Measurements from ENCODE around the gene ZNF331.

The ZNF331 gene

DNA sequence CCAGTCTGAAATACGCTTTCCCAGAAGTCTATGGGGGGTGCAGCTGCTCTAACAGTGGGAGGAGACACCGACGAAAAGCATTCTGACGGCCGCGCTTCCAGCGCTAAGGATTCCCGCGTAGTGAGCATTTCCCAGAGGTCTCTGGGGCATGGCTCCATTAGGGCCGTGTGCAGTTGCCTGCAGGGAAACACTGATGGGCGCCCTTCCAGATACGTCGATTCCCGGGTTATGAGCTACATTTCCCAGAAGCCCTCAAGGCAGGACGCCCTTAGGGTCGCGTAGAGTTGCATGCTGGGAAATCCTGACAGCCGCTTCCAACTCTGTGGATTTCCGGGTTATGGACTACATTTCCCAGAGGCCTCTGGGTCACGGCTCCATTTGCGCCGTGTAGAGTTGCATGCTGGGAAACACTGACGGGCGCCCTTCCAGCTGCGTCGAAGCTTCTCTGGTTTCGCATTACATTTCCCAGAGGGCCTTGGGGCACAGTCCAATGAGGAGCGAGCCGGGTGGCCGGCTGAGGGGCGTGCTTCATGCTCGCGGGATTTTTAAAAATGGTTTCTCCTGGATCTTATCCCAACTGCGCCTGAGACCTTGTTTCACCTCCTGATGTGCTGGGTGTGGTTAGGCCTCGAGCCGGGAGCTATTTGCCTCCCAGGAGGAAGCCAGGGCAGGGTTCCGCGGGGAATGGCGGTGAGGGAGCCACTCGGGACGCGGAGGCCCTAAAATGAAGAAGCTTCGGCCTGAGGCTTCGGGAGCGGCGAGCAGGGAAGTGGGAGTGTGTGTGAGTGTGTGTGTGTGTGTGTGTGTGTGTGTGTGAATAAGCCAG is 17.2 kb upstream of the ZNF331 start:
- DNase-seq, result peak; percentile 96 to 97 (median 96)

- DNase-seq, result peak in 1 of 4 experiments; percentile 14
Observed at GRCh38 chr19:53521373-53522202, 16.4 kb upstream of the ZNF331 start.

GRCh38 chr19:53525922-53526321 is 12.0 kb upstream of the ZNF331 start:
- no peak for DNase-seq

- DNase-seq, result no peak
Observed at GRCh38 chr19:53530622-53531021, 7.3 kb upstream of the ZNF331 start.

DNA sequence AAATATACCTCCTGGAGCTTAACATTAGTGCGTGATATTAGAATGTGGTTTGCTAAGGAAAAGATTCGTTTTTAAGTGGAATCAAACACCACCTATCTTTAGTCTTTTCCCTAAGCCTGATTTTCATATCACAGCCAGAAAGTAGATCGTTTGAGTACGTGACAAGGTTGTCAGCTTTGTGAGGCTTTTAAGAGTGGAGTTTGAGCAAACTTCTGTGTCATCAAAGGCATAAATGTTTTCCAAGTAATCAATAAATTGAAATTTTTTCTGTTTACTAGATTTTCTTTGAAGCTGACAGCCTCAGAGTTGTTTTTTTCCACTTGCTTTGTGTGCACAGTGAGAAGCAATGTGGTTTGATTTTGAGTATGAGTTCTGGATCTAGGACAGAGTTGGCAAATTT is 6.5 kb upstream of the ZNF331 start:
- DNase-seq, result no peak

GRCh38 chr19:53532362-53532761 is 5.6 kb upstream of the ZNF331 start:
- DNase-seq, result no peak

DNA sequence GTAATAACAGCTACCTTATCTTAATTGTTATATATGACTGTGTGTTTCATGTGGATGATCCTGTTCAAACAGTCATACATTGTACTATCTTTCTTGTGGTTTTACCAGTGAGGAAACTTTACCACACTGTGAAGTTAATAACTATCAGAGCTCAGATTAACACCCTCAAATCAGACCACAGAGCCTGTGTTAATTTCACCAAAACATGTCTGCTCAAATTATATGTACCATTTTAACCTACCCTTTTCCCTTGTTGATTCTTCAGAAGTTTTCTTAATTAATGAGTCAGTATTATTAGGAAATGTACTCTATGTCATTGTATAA is 1.8 kb upstream of the ZNF331 start:
- DNase-seq, result no peak

- peak in 1 of 4 experiments; percentile 2 for DNase-seq
Observed at GRCh38 chr19:53537121-53537520, 824 bp upstream of the ZNF331 start.

GRCh38 chr19:53538378-53539109 is 599 bp downstream of the ZNF331 start:
- no peak for DNase-seq

DNA sequence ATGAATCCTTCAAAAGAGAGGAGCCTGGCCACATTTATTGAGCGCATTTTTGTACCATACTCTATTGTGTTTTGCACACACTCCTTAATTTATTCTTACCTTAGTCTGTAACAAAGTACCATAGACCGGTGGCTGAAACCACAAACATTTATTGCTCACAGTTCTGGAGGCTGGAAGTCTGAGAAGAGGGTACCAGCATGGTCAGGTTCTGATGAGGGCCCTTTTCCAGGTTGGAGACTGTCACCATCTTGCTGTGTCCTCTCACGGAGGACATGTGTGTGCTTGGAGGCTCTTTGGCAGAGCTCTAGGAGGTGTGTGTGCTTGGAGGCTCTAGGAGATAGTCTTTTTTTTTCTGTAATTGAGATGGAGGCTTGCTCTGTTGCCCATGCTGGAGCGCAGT is 2.1 kb downstream of the ZNF331 start:
- DNase-seq, result no peak

- DNase-seq, result peak in 1 of 4 experiments; percentile 6
Observed at GRCh38 chr19:53541971-53542370, 4.0 kb downstream of the ZNF331 start.

DNA sequence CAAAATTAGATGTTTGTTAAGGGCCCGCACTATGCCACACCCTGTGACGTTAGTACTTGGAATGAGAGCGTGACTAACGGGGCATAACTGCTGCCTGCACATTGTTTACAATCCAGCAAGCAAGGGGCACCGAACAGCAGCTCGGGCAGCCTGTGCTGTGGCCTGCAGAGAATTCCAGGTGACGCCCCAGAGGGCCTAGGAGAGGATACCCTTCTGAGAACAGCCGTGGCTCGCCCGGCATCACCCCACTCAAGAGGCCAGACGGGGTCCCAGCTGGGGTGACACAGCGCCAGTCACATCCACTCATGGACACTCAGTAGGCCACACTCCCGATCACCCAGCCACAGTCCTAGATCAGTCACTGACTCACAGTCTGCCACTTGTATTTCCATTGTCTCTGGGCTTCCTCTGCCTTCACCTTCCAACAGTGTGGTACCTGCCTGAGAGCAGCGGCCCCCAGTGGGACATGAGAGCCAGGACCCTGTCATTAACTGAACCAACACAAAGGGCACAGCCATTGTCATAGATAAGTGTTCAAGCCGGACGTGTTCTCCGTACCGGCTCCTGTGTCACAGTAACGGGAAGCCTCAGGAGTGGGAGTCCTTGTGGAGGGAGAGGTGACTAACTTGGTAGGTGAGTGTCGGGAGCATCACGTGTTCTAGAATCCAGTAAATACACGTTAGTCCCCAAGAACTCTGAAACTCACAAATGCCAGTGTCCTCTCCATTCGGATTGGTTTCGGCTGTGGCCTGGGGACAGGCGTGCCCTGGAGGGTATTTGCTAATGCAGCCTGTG is 7.5 kb downstream of the ZNF331 start:
- DNase-seq, result peak in 3 of 4 experiments; percentile 2 to 13 (median 3)

DNA sequence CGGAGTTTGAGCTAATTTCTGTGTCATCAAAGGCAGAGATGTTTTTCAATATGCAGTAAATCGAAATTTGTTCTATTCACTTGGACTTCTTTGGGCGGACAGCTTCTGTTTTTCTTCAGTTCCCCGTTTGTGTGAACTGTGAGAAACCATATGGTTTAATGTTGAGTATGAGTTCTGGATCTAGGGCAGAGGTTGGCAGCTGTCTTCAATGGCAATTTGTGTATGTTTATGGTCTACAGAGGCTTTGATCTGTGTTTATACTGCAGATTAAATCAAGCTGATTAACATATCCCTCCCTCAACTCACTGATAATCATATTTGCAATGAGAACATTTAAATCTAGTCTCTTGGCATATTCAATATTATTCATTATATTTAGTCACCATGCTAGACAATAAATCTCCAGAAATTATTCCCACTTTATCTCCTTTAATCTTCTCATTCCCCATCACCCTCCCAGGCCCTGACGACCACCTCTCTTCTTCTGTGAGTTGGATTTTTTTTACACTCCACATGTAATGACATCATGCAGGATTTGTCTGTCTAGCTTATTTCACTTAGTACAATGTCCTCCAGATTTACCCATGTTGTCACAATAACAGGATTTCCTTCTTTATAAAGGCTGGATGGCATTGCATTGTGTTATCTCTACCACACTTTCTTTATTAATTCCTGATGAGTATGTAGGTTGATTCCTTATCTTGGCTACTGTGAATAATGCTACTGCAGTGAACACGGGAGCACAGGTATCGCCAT is 9.0 kb downstream of the ZNF331 start:
- DNase-seq, result peak; percentile 15 to 65 (median 41)

GRCh38 chr19:53549340-53549739 is 11.4 kb downstream of the ZNF331 start:
- DNase-seq, result peak; percentile 68 to 92 (median 78)

DNA sequence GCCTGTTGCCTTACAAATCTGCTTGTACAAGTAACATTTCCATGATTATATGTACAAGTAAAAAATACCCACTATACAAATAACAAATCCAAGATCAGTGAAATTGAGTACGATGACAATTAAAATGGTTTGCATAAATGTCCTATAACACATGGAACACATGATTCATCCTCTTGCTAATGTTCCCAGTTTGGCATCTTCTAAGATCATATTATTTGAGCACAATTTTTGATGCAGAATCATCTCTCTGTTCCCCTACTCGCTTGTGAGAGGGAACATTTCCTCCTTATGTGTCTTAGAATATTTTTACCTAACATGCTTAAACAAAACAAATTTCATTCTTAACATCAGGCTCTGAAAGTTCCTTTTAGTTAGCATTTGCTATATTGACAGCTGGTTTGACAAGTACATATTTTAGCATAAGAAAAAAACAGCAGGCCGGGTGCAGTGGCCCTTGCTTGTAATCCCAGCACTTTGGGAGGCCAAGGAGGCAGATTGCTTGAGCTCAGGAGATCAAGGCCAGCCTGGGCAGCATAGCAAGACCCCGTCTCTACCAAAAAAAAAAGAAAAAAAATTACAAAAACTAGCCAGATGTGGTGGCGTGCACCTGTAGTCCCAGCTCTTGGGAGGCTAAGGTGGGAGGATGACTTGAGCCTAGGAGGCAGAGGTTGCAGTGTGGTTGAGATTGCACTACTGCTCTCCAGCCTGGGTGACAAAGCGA is 14.2 kb downstream of the ZNF331 start:
- peak in 1 of 4 experiments; percentile 5 for DNase-seq

GRCh38 chr19:53553156-53553555 is 15.2 kb downstream of the ZNF331 start:
- DNase-seq, result peak in 1 of 4 experiments; percentile 15

DNA sequence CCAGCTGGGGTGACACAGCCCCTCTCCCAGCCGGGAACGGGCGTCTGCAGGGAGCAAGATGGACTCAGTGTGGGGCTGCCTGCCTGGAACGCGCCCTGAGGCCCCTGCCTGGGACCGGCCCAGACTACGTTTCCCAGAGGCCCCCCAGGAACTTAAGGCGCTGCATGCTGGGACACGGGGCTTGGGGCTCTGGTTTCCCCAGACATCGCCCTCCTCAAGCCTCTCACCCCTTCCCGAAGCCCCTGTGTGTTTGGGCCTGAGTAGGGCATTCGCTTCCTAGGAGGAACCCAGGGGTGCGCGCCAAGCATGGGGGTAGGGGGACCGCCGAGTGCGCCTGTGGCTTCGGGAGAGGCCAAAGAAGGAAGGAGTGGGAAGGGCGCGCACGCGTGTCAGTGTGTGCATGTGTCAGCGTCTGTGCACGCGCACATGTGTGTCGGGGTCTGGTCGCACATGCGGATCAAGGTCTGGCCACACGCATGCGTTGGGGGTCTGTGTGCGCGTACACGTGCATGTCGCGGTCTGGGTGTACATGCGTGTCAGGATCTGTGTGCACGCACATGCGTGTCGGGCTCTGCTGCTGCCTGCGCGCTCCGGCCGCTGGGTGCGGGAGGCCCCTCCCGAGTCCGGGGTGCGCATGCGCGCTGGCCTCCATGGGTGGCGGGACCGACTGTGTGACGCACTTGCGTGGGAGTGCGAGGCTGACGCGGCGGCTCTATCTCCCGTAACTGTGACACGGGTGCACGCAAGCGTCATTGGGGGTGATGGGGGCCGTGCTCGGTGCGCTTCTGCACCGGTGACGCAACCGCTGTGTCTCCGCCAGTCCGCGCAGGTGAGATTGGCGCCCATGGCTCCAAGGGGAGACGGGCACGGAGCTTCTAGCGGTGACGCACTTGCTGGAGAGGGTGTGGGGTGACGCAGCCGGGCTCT is 16.2 kb downstream of the ZNF331 start:
- peak; percentile 94 to 98 (median 96) for DNase-seq

GRCh38 chr19:53554804-53555203 is 16.9 kb downstream of the ZNF331 start:
- DNase-seq, result no peak

GRCh38 chr19:53555352-53555751 is 17.4 kb downstream of the ZNF331 start:
- DNase-seq, result peak in 1 of 4 experiments; percentile 2

DNA sequence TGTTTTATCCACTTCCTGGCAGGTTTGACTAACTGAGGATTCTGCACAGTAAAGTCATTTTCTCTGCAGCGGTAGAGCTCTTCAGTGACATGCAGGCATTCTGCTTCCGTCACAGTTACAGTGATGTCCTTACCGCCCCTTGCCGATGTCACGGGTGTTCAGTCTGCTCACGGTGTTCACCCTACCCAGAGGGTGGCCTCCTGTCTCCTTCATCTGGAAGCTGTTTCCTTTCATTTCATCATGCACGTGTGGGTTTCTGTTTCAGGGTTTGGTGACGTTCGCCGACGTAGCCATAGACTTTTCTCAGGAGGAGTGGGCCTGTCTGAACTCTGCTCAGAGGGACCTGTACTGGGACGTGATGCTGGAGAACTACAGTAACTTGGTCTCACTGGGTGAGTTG is 33.4 kb downstream of the ZNF331 start:
- DNase-seq, result peak in 2 of 4 experiments; percentile 7 to 10

Data from suppressor macrophage (primary cell).